GM04503 (cell line): Measurements from ENCODE around the gene PILRA.
A peak's percentile ranks its signal among the peaks of the same experiment; 100 is the strongest.
"Not testable (repeated sequence)": the region's sequence is repeated elsewhere in the genome, so short reads cannot be mapped to it uniquely, and the experiment has no call there.

Experiments used
- DNase-seq: peaks from one replicate; pipeline ENCODE4 v3.0.0-alpha.2; 2012; ENCODE audit warnings: low read depth

The PILRA gene

GRCh38 chr7:100373261-100373831 lies at the start of gene PILRA:
Gene PILRA, plus strand, starts transcription at chr7:100373487. Its CDS starts 170 bp downstream, at chr7:100373657.
- DNase-seq = no peak

DNA sequence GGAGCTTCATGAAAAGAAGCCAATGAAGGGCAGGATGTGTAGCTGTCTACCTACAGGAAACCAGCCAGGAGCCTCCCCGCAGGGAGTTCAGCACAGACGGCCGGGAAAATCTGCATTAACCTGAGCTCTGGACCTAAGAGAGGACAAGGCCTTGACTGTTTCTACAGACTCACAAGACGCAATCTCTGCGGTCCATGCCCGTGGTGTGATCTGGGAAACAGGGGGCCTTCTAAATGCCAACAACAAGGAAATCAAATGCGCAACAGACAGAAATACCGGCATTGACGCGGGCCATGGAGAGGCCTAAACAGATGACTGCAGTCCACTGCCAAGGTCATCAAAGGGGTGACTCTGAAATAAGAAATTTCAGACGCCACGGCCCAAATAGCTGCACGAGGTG lies 49.1 kb upstream of the PILRA start:
- not testable (repeated sequence) for DNase-seq

DNA sequence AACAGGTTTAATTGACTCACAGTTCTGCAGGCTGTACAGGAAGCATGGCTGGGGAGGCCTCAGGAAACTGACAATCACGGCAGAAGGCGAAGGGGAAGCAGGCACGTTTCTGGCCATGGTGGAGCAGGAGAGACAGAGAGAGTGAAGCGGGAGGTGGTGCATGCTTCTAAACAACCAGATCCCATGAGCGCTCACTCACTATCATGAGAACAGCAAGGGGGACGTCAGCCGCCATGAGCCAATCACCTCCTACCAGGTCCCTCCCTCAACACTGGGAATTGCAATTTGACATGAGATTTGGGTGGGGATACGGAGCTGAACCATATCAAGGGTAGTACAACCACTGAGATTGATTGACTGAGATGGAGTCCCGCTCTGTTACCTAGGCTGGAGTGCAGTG lies 47.6 kb upstream of the PILRA start:
- not testable (repeated sequence) for DNase-seq

- DNase-seq = not testable (repeated sequence)
Measured at GRCh38 chr7:100326914-100327313, 46.4 kb upstream of the PILRA start.

- peak; percentile 82 for DNase-seq
Measured at GRCh38 chr7:100335566-100336466, 37.5 kb upstream of the PILRA start.

- not testable (repeated sequence) for DNase-seq
Measured at GRCh38 chr7:100338083-100338696, 35.1 kb upstream of the PILRA start.

- not testable (repeated sequence) for DNase-seq
Measured at GRCh38 chr7:100341286-100341685, 32.0 kb upstream of the PILRA start.

GRCh38 chr7:100342765-100343164 lies 30.5 kb upstream of the PILRA start:
- no peak for DNase-seq

GRCh38 chr7:100344124-100344559 lies 29.1 kb upstream of the PILRA start:
- DNase-seq = not testable (repeated sequence)

DNA sequence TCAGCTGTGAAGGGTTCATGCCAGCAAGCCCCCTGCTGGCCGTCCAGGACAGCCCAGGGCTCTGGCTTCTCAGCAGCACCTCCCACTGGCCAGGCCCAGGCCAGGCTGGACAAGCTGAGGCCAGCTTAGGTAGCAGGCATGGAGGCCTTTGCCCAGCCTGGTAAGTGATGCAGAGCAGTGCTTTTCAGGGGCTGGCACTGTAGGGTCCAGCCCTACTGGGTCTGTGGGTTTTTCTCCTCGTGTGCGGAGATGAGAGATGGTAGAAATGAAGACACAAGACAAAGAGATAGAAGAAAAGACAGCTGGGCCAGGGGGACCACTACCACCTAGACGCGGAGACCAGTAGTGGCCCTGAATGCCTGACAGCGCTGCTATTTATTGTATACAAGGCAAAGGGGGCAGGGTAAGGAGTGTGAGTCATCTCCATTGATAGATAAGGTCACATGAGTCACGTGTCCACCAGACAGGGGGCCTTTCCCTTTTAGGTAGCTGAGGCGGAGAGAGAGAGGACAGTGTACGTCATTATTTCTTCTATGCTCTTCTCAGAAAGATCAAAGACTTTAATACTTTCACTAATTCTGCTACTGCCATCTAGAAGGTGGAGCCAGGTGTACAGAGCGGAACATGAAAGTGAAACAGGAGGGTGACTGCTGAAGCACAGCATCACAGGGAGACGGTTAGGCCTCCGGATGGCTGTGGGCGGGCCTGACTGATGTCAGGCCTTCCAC lies 28.6 kb upstream of the PILRA start:
- not testable (repeated sequence) for DNase-seq

GRCh38 chr7:100345288-100345672 lies 28.0 kb upstream of the PILRA start:
- DNase-seq = not testable (repeated sequence)

DNA sequence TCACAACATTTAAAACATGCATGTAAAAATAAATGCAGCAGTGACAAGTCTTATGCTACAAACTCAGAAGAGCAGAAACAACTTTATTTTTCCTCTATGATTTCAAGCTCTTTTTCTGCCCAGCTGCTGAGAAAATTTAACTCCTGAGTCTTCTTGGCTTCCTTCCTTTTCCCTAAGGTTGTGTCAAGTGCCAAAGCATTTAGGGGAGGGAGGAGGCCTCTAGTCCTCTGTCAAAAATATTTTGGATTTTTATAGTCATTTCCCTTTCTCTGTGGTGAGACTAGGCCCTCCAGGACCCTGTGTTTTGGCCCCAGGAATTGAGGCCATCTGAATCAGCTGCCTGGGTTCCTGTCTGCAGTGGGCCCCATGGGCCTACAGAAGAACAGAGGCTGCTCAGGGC lies 26.4 kb upstream of the PILRA start:
- no peak for DNase-seq

GRCh38 chr7:100348805-100349204 lies 24.5 kb upstream of the PILRA start:
- DNase-seq = no peak

GRCh38 chr7:100349757-100350156 lies 23.5 kb upstream of the PILRA start:
- DNase-seq = no peak

- DNase-seq = no peak
Measured at GRCh38 chr7:100351657-100352058, 21.6 kb upstream of the PILRA start.

GRCh38 chr7:100352230-100352781 lies 21.0 kb upstream of the PILRA start:
- not testable (repeated sequence) for DNase-seq

GRCh38 chr7:100352984-100353684 lies 20.2 kb upstream of the PILRA start:
- no peak for DNase-seq

DNA sequence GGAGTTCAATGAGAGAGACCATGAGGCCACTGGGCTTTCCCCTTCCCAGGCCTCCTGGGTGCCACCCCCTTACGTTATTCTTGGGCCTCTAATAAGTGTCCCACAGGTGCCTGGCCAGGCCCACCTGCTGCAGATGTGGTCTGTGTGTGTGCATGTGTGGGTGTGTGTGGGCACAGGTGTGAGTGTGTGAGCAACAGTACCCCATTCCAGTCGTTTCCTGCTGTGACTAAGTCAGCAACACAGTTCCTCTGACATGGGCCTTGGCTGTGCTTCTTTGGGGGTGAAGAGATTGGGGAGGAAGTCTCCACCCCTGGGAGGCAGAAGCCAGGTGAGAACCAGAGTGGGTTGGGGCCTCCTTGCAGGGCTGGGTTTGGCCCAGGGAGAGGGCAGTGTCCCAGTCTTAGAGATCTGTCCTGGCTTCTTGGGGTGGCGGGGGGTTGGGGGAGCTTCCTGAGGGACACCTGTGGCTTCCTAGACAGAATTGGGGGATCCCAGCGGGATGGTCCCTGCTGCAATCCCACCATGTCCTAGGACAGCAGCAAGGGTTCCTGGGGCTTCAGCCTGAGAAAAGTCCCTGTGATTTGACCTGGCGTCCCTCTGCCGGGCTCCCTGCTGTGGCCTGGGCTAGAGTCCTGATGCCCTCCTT lies 19.5 kb upstream of the PILRA start:
- no peak for DNase-seq

GRCh38 chr7:100356416-100357068 lies 16.7 kb upstream of the PILRA start:
- no peak for DNase-seq

GRCh38 chr7:100357131-100357561 lies 16.1 kb upstream of the PILRA start:
- no peak for DNase-seq
